Gastroesophageal sphincter (tissue), 4 donors: ENCODE results near the gene ICA1. TPM values are rescaled to one million over a fixed set of nuclear protein-coding genes. Genes with fewer than 3 reads are reported as not detected.

Experiments used
- ATAC-seq: fragments of 150-250 bp; one replicate; pipeline ENCODE4 v1.9.1; 2016; ENCODE audit warnings: mild to moderate bottlenecking, moderate library complexity
- H3K27ac ChIP-seq, 4 donors: fragments of 200-600 bp; sonication (generic) in 3 of 4; 1 replicate in 3 of 4; 2 replicates in 1 of 4; pipeline ENCODE4 v1.5.1; 2016 to 2019
- H3K27me3 ChIP-seq: fragments of 200-600 bp; sonication (generic); one replicate; pipeline ENCODE4 v1.5.1; 2019
- H3K36me3 ChIP-seq, 2 donors: fragments of 200-600 bp; sonication (generic); one replicate each; pipeline ENCODE4 v1.5.1; 2019; ENCODE audit warnings: control low read depth in 1 of 2
- H3K4me1 ChIP-seq, 3 donors: fragments of 200-600 bp; sonication (generic); 1 replicate in 2 of 3; 2 replicates in 1 of 3; pipeline ENCODE4 v1.5.1; 2016 to 2019; ENCODE audit warnings: control low read depth in 2 of 3
- H3K4me3 ChIP-seq, 2 donors: fragments of 200-600 bp; sonication (generic); one replicate each; pipeline ENCODE4 v1.5.1; 2019; ENCODE audit warnings: mild to moderate bottlenecking in 1 of 2, moderate library complexity in 1 of 2
- H3K9me3 ChIP-seq, 3 donors: fragments of 200-600 bp; sonication (generic); one replicate each; pipeline ENCODE4 v1.5.1; 2017 to 2019; ENCODE audit warnings: control low read depth in 2 of 3
- CTCF ChIP-seq, 4 experiments: fragments of 200-600 bp in 2 of 4; fragments of 450-650 bp in 2 of 4; sonication (generic) in 1 of 4; IDR thresholded peaks; one replicate each; pipeline ENCODE4 v1.5.1; 2017 to 2019; ENCODE audit warnings: antibody characterized with exemption in 4 of 4, mild to moderate bottlenecking in 2 of 4, moderate library complexity in 2 of 4
- EP300 ChIP-seq: sonication (generic); formaldehyde crosslinking; IDR thresholded peaks from one replicate; pipeline ENCODE4 v1.6.1; 2017; ENCODE audit warnings: antibody characterized with exemption, mild to moderate bottlenecking
- POLR2A ChIP-seq, 2 donors: fragments of 450-650 bp; IDR thresholded peaks; one replicate each; pipeline ENCODE4 v1.6.1; 2017; ENCODE audit warnings: antibody characterized with exemption in 2 of 2, mild to moderate bottlenecking in 2 of 2, moderate library complexity in 1 of 2
- POLR2AphosphoS5 ChIP-seq: sonication (generic); formaldehyde crosslinking; IDR thresholded peaks from one replicate; pipeline ENCODE4 v1.6.1; 2017; ENCODE audit warnings: antibody characterized with exemption
- WGBS, 2 donors: methylation state at CpG; one replicate each; pipeline ENCODE4 v1.1.5; 2018; ENCODE audit warnings: low coverage in 1 of 2; 5-methylcytosine and 5-hydroxymethylcytosine counted together
- total RNA-seq, 4 donors: library from RNA; depleted of rRNA; stranded (reverse); fragments of >200 nt; gene quantifications; one replicate each; pipeline ENCODE4 v1.1.0, GENCODE V29; 2016

The ICA1 gene
- total RNA-seq, 4 donors from 2014 or later: 6.6 to 11.7 (median 8.2) TPM

GRCh38 chr7:8258166-8258565 is 3.8 kb downstream of the ICA1 start:
- WGBS, 2 donors: 93 to 95% methylated on average over 4 of the region's 4 CpGs
- Histone ChIP-seq H3K4me1 (peaks cover 0 to 18% (median 0%) of the 10 kb centered on the region in 3 donors), H3K36me3 (no peaks in the 10 kb centered on the region), H3K27ac (no peak overlapping the region), H3K9me3 (no peaks in the 10 kb centered on the region), H3K4me3 (no peak overlapping the region), H3K27me3 (peaks cover 59% of the 10 kb centered on the region)
- no peak for ATAC-seq
- TF ChIP-seq POLR2A (IDR thresholded peaks at IDR 0.05) (no peak), EP300 (no peak)

- Histone ChIP-seq H3K4me1 (peaks cover 0 to 1% (median 0%) of the 10 kb centered on the region in 3 donors), H3K4me3 (no peak overlapping the region), H3K9me3 (no peaks in the 10 kb centered on the region), H3K36me3 (no peaks in the 10 kb centered on the region), H3K27ac (no peak overlapping the region), H3K27me3 (peaks cover 38% of the 10 kb centered on the region)
- no peak for ATAC-seq
- WGBS, 2 donors: 77 to 78% methylated on average over 5 to 6 of the region's 6 CpGs
- TF ChIP-seq EP300 (no peak), POLR2A (IDR thresholded peaks at IDR 0.05) (no peak), POLR2AphosphoS5 (no peak), CTCF (IDR thresholded peaks at IDR 0.05) (no peak)
Observed at GRCh38 chr7:8255680-8256655, 6.0 kb downstream of the ICA1 start.

- Histone ChIP-seq H3K36me3 (no peaks in the 10 kb centered on the region), H3K4me3 (no peak overlapping the region), H3K4me1 (no peaks in the 10 kb centered on the region), H3K27ac (no peak overlapping the region), H3K27me3 (peaks cover 26% of the 10 kb centered on the region), H3K9me3 (no peaks in the 10 kb centered on the region)
- TF ChIP-seq POLR2A (IDR thresholded peaks at IDR 0.05) (no peak), CTCF (IDR thresholded peaks at IDR 0.05) (no peak), EP300 (no peak), POLR2AphosphoS5 (no peak)
- WGBS, 2 donors: 80% methylated on average over 1 of the region's 3 CpGs; no CpG with 5 or more reads in 1 of the 2 donors
- ATAC-seq: no peak
Observed at GRCh38 chr7:8254667-8255066, 7.3 kb downstream of the ICA1 start.

- Histone ChIP-seq H3K4me3 (no peak overlapping the region), H3K27ac (no peak overlapping the region), H3K27me3 (peaks cover 22% of the 10 kb centered on the region), H3K4me1 (no peaks in the 10 kb centered on the region), H3K9me3 (no peaks in the 10 kb centered on the region), H3K36me3 (no peaks in the 10 kb centered on the region)
- 52 to 80% methylated on average over 2 to 3 of the region's 3 CpGs for WGBS, 2 donors
- TF ChIP-seq EP300 (no peak), POLR2A (IDR thresholded peaks at IDR 0.05) (no peak), CTCF (IDR thresholded peaks at IDR 0.05) (no peak), POLR2AphosphoS5 (no peak)
- no peak for ATAC-seq
Observed at GRCh38 chr7:8254215-8254614, 7.8 kb downstream of the ICA1 start.

GRCh38 chr7:8251195-8251594 is 10.8 kb downstream of the ICA1 start:
- no peak for ATAC-seq
- Histone ChIP-seq H3K36me3 (no peaks in the 10 kb centered on the region), H3K27me3 (peaks cover 8% of the 10 kb centered on the region), H3K9me3 (no peaks in the 10 kb centered on the region), H3K4me3 (no peak overlapping the region), H3K27ac (no peak overlapping the region), H3K4me1 (no peaks in the 10 kb centered on the region)
- TF ChIP-seq EP300 (no peak), CTCF (IDR thresholded peaks at IDR 0.05) (no peak), POLR2A (IDR thresholded peaks at IDR 0.05) (no peak), POLR2AphosphoS5 (no peak)
- WGBS, 2 donors: 79 to 100% methylated on average over 1 of the region's 1 CpG
